GM21526 (cell line): ENCODE data around the gene SPANXA1.
"Not testable (repeated sequence)": the region's sequence is repeated elsewhere in the genome, so short reads cannot be mapped to it uniquely, and the experiment has no call there.

ENCODE experiments used
- ATAC-seq: cut with Tn5 transposase; IDR thresholded peaks from one replicate; pipeline ENCODE4 v1.9.1; 2021; ENCODE audit warnings: moderate library complexity; ENCODE audit not compliant: unreplicated experiment, low FRiP score

SPANXA1 gene, protein sequence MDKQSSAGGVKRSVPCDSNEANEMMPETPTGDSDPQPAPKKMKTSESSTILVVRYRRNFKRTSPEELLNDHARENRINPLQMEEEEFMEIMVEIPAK

DNA sequence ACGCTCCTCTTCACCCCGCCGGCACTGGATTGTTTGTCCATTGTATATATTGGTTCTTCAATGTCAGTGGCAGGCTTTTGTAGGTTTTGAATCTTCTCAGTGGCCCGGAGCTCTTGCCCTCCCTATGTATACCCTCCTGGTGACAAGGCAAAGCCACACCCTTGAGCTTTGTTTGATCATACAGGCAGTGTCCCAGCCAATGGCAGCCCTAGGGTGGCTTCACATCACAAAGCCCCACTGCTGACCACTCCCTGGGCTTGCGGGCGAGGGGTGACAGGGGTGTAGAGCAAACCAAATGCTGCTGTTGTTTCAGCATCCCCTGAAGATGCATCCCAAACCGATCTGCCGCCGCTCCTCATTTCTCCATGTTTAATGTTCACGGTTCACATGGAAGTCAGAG lies at the start of gene SPANXA1:
Gene SPANXA1 (minus strand): TSS at position 101 of the 400 bp plus-strand sequence. CDS start 60 bp downstream, at position 41.
- ATAC-seq: not testable (repeated sequence)

DNA sequence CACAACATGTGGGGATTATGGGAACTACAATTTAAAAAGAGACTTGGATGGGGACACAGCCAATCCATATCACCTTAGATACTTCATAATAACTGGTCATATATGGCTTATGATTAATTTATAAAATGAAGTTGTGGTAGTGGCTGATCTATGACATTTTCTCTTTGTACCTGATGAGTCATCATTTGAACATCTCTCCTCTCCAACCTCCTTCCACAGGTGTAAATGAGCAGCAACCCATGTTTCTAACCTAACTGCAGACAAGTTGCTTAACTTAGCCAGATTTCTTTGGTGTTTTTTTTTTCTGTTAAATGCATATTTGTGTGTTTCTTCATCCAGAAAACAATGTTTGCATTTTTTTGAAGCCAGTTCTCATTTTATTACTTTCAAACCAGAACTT lies 47.6 kb upstream of the SPANXA1 start:
- ATAC-seq: no peak

DNA sequence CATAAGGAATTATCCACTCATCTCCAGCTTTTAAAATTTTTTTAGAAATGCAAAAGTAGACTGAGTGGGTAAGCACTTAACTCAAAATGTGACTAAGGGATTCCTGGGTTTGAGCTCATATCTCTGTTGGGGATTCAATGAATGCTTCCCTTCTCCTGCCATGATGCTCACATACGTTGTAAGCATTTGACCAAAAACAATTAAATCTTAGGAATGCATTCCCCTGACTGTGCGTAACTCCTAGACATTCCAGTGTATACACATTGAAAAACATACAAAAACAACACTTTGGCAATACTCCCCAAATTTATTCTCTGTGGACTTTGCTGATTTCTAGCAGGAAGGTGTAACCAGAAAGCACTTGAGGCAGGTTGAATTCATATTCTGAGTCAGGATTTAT lies 34.8 kb upstream of the SPANXA1 start:
- ATAC-seq: no peak

DNA sequence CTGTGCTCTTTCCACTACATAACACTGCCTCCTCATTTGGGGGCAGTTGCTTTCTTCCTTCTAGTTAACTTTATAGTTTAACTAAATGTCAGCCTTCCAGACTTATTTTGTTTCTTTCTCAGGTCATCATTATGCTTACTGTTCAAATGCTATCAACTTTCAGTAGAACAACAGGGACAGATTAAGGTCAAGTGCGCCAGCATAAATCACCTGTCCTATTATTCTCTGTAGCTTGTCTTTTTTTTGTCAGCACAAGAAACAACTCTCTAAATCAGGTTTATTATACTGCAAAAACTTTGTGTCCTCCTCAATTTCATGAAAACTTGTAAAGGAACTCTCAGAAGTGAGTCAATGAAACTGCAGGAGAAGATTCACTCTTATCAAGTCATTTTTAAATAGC lies 24.6 kb upstream of the SPANXA1 start:
- no peak for ATAC-seq

DNA sequence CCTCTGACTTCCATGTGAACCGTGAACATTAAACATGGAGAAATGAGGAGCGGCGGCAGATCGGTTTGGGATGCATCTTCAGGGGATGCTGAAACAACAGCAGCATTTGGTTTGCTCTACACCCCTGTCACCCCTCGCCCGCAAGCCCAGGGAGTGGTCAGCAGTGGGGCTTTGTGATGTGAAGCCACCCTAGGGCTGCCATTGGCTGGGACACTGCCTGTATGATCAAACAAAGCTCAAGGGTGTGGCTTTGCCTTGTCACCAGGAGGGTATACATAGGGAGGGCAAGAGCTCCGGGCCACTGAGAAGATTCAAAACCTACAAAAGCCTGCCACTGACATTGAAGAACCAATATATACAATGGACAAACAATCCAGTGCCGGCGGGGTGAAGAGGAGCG lies 4.9 kb upstream of the SPANXA1 start, which contains the start of gene SPANXA2:
Gene SPANXA2 (plus strand): TSS at position 301 of the 400 bp plus-strand sequence. CDS start 60 bp downstream, at position 361.
- ATAC-seq: not testable (repeated sequence)

DNA sequence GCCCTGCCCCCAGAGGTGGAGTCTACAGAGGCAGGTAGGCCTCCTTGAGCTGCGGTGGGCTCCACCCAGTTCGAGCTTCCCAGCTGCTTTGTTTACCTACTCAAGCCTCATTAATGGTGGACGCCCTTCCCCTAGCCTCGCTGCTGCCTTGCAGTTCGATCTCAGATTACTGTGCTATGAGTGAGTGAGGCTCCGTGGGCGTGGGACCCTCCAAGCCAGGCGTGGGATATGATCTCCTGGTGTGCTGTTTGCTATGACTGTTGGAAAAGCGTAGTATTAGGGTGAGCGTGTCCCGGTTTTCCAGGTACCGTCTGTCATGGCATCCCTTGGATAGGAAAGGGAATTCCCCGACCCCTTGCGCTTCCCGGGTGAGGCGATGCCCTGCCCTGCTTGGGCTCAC lies 42.0 kb downstream of the SPANXA1 start:
- ATAC-seq: not testable (repeated sequence)
